GM19438 (cell line): ENCODE measurements around the gene RABGAP1L.
"Not testable (repeated sequence)": the region's sequence is repeated elsewhere in the genome, so short reads cannot be mapped to it uniquely, and the experiment has no call there.

Source experiments
- ATAC-seq: cut with Tn5 transposase; IDR thresholded peaks from one replicate; pipeline ENCODE4 v1.9.1; 2021; ENCODE audit warnings: low read depth; ENCODE audit not compliant: unreplicated experiment

Gene RABGAP1L

GRCh38 chr1:175040324-175040879, 881.1 kb downstream of the RABGAP1L start:
- ATAC-seq, result no peak

- no peak for ATAC-seq
These were observed 883.3 kb downstream of the RABGAP1L start for GRCh38 chr1:175042650-175043049.

- no peak for ATAC-seq
These were observed 884.5 kb downstream of the RABGAP1L start for GRCh38 chr1:175043824-175044223.

GRCh38 chr1:175044591-175044990, 885.3 kb downstream of the RABGAP1L start:
- ATAC-seq, result not testable (repeated sequence)
